H7 (cell line): Measurements from ENCODE around the gene CCR4. TPM values are rescaled to one million over a fixed set of nuclear protein-coding genes. Genes with fewer than 3 reads are reported as not detected.
"Not testable (repeated sequence)": the region's sequence is repeated elsewhere in the genome, so short reads cannot be mapped to it uniquely, and the experiment has no call there.

Experiments
- DNase-seq: peaks from one replicate; pipeline ENCODE4 v3.0.0; 2012
- H3K27me3 ChIP-seq: 2 replicates; pipeline ENCODE4 v1.6.0; 2011; ENCODE audit warnings: mild to moderate bottlenecking, low read length; ENCODE audit not compliant: control insufficient read depth, insufficient read depth
- H3K36me3 ChIP-seq: replicated peaks from 2 replicates; pipeline ENCODE4 v1.5.1; 2011; ENCODE audit warnings: low read length; ENCODE audit not compliant: control insufficient read depth, insufficient read depth
- H3K4me3 ChIP-seq: 2 replicates; pipeline ENCODE4 v1.5.1; 2011; ENCODE audit warnings: low read depth, mild to moderate bottlenecking, control low read depth, low read length, moderate library complexity; ENCODE audit not compliant: insufficient read depth
- total RNA-seq: library from RNA; depleted of rRNA; stranded (reverse); fragments of >200 nt; shearing (Covaris generic); gene quantifications from 2 replicates; pipeline ENCODE4 v1.2.3, GENCODE V29; 2014; rRNA removed

The CCR4 gene
- not detected in 2 replicates for total RNA-seq

DNA sequence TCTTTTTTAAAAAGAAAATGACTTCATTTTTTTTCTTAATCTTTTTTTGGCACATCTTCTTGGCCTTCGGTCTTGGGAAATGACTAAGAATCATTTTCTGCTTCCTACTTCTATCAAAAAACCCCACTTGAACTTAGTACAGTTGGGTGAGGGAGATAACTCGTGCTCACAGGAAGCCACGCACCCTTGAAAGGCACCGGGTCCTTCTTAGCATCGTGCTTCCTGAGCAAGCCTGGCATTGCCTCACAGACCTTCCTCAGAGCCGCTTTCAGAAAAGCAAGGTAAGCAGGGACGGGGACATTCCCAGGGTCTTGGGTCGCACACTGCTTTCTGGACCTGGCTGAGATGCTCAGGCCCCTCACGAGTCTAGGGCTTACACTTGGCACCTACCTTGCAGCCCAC is at the start of gene CCR4:
TSS of gene CCR4 (plus strand) at position 235 of the 402 bp plus-strand sequence. CDS start 1,779 bp downstream, outside the sequence.
- no peak for DNase-seq
- H3K27me3 ChIP-seq = no peaks in the 10 kb centered on the region
- H3K4me3 ChIP-seq = no peak within 1 kb of the TSS
- H3K36me3 ChIP-seq = no peaks in the 10 kb centered on the region

DNA sequence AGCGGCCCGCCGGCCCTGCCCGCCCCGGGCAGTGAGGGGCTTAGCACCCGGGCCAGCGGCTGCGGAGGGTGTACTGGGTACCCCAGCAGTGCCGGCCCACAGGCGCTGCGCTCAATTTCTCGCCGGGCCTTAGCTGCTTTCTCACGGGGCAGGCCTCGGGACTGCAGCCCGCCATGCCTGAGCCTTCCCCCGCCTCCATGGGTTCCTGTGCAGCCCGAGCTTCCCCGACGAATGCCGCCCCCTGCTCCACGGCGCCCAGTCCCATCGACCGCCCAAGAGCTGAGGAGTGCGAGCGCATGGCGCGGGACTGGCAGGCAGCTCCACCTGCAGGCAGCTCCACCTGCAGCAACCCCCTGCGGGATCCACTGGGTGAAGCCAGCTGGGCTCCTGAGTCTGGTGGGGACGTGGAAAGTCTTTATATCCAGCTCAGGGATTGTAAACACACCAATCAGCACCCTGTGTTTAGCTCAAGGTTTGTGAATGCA is 48.5 kb upstream of the CCR4 start:
- DNase-seq, H3K36me3 ChIP-seq, H3K27me3 ChIP-seq: not testable (repeated sequence)
- peak overlapping the region; percentile 39 for H3K4me3 ChIP-seq

DNA sequence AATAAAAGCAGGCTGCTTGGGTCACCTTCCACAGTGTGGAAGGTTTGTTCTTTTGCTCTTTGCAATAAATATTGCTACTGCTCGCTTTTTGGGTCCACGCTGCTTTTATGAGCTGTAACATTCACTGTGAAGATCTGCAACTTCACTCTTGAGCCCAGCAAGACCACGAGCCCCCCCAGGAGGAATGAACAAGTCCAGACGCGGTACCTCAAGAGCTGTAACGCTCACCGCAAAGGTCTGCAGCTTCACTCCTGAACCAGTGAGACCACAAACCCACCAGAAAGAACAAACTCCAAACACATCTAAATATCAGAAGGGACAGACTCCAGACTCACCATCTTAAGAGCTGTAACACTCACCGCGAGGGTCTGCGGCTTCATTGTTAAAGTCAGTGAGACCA is 47.5 kb upstream of the CCR4 start:
- no peaks in the 10 kb centered on the region for H3K27me3 ChIP-seq
- H3K36me3 ChIP-seq = no peaks in the 10 kb centered on the region
- no peak overlapping the region for H3K4me3 ChIP-seq
- no peak for DNase-seq

DNA sequence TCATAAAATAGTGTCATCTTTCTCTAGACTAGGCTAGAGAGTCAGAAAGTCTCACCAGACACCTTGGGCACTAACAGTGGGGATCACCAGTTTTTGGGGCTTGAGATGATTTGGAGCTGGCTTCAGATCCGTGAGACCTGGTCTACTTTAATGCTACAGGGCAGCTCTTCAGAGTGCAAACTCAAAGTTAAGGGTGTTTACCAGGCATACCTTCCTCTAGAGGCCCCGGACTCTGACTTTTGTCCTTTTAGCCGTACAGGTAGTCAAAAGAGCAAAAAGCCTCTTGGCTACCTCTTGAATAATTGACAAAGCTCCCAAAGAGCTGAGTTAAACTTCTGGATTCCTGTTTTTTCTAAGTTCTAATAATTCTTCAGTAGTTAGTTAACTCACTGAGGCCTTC is 41.4 kb upstream of the CCR4 start:
- Histone ChIP-seq H3K36me3 (no peaks in the 10 kb centered on the region), H3K4me3 (no peak overlapping the region), H3K27me3 (no peaks in the 10 kb centered on the region)
- DNase-seq = peak; percentile 4

DNA sequence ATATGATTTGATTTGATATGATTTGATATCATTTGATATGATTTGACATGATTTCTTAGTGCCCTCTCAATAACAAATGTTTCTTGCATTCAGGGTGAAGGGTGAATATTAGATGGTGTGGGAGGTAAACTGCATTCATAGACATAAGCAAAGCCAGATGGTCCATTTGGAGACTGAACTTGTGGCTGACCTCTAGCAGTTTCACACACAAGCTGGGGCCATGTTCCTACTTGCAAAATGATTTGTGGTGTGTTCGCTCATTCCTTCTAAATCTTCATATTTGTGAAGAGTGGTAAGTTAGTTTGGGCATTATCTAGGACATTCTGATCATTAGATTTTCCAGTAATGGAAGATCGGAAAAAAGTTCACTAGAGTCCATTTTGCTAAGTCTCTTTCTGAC is 40.5 kb upstream of the CCR4 start:
- Histone ChIP-seq H3K27me3 (no peaks in the 10 kb centered on the region), H3K36me3 (no peaks in the 10 kb centered on the region), H3K4me3 (no peak overlapping the region)
- no peak for DNase-seq

DNA sequence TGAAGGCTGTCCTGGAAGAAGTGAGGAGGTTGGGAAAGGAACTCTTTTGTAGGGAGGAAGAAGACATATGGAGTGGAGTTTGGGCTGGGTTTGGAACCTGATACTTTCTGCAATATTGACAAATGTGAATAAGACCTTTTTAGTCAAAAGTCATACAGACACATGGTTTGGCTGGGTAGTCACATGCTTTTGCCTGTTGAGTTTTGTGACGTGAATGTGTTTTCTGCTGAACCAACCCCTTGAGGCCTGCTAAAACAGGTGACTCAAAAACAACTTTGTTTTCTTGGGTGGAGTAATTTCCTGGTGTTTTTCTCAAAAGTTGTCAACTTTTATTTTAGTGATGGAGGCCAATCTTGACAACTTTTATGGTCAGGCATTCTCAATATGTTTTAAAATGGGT is 39.4 kb upstream of the CCR4 start:
- no peak for DNase-seq
- Histone ChIP-seq H3K27me3 (no peaks in the 10 kb centered on the region), H3K36me3 (no peaks in the 10 kb centered on the region), H3K4me3 (no peak overlapping the region)

DNA sequence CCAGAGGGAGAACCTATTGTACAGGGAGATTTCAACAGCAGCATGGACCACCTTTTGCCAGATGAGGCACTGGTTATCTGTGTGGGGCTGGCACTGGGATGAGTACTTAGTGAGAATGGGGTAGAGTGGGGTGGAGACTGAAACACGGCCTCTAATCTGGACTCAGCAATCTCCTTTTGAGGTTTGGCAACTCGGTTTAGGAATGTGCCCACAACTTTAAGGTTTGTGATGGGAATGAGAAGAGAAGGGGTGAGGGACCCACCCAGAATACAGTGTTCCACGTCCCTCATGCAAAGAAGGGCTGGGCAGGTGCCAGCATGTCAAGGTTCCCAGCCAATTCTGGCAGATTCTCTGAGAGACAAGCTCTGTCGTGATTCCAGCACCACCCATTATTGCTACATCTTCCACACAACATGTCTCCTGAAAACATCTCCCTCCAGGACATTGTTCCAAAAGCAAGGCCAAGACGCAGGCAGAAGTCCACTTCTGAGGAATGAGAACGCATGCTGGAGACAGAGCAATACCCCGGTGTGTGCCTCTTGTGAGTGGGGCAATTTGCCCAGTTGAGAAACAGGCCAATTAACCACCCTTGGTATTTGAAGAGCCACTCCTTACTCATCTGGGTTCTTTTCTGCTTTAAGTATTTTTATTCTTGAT is 37.5 kb upstream of the CCR4 start:
- H3K27me3 ChIP-seq = no peaks in the 10 kb centered on the region
- no peak overlapping the region for H3K4me3 ChIP-seq
- DNase-seq = peak; percentile 3
- no peaks in the 10 kb centered on the region for H3K36me3 ChIP-seq

DNA sequence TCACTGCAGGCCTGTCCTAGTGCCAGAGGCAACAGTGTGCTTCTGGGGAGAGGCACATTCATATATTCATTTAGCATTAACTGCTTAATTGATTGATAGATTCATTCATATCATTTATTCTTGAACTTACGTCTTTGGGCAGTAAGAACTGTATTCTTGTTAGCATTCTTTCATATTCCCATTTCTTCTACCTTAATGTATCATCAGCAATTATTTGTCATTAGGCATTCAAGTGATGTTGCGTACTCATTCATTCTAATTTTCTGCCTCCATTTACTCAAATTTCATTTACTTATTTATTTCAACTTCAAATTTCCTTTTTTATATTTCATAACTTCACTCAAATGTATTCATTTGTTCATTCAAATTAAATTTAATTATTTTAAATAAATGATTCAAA is 31.5 kb upstream of the CCR4 start:
- Histone ChIP-seq H3K4me3 (no peak overlapping the region), H3K27me3 (no peaks in the 10 kb centered on the region), H3K36me3 (no peaks in the 10 kb centered on the region)
- DNase-seq = no peak

DNA sequence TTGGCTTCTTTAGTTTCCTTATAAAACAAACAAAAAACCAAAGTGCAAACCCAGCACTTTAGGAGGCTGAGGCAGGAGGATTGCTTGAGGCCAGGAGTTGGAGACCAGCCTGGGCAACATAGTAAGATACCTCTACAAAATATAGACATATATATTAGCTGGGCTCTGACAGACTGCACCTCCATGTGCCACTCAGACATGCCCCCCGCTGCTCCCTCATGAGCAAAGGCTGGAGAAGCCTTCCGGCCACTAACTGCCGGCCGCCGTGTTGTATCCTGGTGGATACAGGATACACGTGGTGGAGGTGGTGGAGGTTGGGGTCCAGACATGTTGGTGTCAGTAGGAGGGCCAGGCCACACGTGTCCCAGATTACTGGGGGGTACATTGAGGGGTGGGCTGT is 29.4 kb upstream of the CCR4 start:
- Histone ChIP-seq H3K36me3 (no peaks in the 10 kb centered on the region), H3K27me3 (no peaks in the 10 kb centered on the region), H3K4me3 (no peak overlapping the region)
- DNase-seq = no peak

DNA sequence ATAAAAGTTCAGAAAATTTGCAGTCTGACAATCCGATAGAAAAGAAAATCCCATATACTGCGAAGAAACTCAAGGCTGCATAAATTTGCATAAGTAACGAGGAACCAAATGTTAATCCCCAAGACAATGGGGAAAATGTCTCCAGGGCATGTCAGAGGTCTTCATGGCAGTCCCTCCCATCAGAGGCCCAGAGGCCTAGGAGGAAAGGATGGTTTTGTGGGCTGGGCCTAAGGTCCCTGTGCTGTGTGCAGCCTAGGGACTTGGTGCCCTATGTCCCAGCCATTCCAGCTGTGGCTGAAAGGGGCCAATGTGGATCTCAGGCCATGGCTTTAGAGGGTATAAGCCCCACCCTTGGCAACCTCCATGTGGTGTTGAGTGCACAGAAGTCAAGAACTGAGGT is 21.3 kb upstream of the CCR4 start:
- no peaks in the 10 kb centered on the region for H3K36me3 ChIP-seq
- no peaks in the 10 kb centered on the region for H3K27me3 ChIP-seq
- DNase-seq = no peak
- H3K4me3 ChIP-seq = no peak overlapping the region

DNA sequence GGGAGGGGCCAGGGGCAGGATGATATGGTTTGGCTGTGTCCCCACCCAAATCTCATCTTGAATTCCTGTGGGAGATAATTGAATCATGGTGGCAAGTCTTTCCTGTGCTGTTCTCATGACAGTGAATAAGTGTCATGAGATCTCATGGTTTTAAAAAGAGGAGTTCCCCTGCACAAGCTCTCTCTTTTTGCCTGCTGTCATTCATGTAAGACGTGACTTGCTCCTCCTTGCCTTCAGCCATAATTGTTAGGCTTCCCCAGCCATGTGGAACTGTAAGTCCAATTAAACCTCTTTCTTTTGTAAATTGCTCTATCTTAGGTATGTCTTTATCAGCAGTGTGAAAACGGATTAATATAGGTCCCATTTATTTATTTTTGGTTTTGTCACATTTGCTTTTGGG is 20.2 kb upstream of the CCR4 start:
- H3K27me3 ChIP-seq, H3K36me3 ChIP-seq, DNase-seq: not testable (repeated sequence)

DNA sequence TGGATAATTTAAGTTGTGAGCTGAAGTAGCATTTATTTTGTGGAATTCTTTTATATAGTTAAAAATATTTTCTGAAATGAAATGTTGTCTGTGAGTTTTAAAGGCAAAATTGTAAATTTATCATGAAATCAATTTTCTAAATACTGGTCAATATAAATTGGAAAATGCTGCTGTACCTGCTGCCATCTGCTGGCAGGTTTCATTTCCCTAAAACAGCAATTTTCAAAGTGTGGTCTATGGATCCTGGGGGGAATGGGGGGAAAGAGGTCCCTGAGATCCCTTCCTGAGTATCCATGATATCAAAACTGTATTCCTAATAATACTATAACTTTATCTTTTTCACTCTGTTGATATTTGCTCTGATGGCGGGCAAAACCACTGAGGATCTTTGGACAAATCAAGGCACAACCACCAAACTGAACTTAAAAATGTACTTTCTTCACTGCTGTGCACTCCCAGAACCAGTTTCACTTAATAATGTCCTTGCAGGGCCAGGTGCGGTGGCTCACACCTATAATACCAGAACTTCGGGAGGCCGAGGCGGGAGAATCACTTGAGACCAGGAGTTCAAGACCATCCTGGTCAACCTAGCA is 17.2 kb upstream of the CCR4 start:
- peak; percentile 43 for DNase-seq
- Histone ChIP-seq H3K36me3 (no peaks in the 10 kb centered on the region), H3K27me3 (no peaks in the 10 kb centered on the region), H3K4me3 (no peak overlapping the region)

More for the DNA sequence above, 20.2 kb upstream of the CCR4 start:
- H3K4me3 ChIP-seq = not testable (repeated sequence)

DNA sequence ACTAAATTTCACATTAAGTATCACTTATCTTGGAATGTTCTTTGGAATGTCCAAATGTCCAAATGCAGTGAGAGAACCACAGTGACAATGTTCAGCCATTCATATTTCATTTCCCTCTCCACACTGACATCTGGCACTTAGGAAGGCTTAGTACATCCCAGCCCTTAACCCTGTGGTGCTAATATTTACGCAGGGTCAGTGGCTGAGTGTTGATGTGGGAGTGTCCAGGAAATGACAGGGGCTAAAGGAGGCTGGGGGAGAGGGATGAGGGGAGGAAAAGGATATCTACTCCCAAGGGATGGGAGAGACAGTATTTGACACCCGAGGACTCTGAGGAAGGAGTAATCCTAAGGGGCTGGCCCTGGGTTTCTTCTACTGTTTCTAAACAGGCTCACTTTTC is 14.1 kb upstream of the CCR4 start:
- Histone ChIP-seq H3K36me3 (no peaks in the 10 kb centered on the region), H3K27me3 (no peaks in the 10 kb centered on the region), H3K4me3 (no peak overlapping the region)
- no peak for DNase-seq

DNA sequence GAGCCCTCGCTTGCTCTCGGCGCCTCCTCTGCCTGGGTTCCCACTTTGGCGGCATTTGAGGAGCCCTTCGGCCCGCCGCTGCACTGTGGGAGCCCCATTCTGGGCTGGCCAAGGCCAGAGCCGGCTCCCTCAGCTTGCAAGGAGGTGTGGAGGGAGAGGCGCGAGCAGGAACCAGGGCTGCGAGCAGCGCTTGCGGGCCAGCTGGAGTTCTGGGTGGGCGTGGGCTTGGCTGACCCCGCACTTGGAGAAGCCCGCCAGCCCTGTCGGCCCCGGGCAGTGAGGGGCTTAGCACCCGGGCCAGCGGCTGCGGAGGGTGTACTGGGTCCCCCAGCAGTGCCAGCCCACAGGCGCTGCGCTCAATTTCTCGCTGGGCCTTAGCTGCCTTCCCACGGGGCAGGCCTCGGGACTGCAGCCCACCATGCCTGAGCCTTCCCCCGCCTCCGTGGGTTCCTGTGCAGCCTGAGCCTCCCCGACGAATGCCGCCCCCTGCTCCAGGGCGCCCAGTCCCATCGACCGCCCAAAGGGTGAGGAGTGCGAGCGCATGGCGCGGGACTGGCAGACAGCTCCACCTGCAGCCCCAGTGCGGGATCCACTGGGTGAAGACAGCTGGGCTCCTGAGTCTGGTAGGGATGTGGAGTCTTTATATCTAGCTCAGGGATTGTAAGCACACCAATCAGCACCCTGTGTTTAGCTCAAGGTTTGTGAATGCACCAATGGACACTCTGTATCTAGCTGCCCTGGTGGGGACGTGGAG is 11.7 kb upstream of the CCR4 start:
- H3K36me3 ChIP-seq, H3K27me3 ChIP-seq, H3K4me3 ChIP-seq, DNase-seq: not testable (repeated sequence)

DNA sequence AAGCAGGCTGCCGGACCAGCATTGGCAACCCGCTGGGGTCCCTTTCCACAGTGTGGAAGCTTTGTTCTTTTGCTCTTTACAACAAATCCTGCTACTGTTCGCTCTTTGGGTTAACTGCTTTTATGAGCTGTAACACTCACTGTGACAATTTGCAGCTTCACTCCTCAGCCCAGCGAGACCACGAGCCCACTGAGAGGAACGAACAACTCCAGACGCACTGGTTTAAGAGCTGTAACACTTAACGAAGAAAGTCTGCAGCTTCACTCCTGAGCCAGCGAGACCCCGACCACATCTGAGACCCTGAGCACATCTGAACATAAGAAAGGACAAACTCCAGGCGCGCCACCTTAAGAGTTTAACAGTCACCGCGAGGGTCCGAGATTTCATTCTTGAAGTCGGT is 10.7 kb upstream of the CCR4 start:
- H3K4me3 ChIP-seq = no peak overlapping the region
- no peak for DNase-seq

More for the DNA sequence above, 10.7 kb upstream of the CCR4 start:
- Histone ChIP-seq H3K36me3 (no peaks in the 10 kb centered on the region), H3K27me3 (no peaks in the 10 kb centered on the region)
